ENCODE data around the gene PARVB. TPM values are rescaled to one million over a fixed set of nuclear protein-coding genes. Genes with fewer than 3 reads are reported as not detected.

Gene PARVB
- polyA plus RNA-seq, 4 donors, result 0.45 to 16.5 (median 7.5) TPM

- DNase-seq, result no peak
- no peaks in the 10 kb centered on the region for H3K9me3 ChIP-seq (ENCODE audit: control insufficient read depth in 2 of 2, insufficient read depth in 1 of 2, low read depth in 1 of 2, low read length in 1 of 2)
- no peaks in the 10 kb centered on the region for H3K4me1 ChIP-seq (ENCODE audit: control insufficient read depth in 3 of 3, insufficient read depth in 2 of 3, low read depth in 1 of 3, low read length in 2 of 3)
- H3K27me3 ChIP-seq (ENCODE audit: control insufficient read depth in 3 of 3, insufficient read depth in 3 of 3, low read length in 3 of 3), result no peaks in the 10 kb centered on the region
- H3K4me3 ChIP-seq (ENCODE audit: low read depth in 1 of 3, low read length in 3 of 3), result no peak overlapping the region
- H3K36me3 ChIP-seq (ENCODE audit: control insufficient read depth in 3 of 3, insufficient read depth in 2 of 3, low read depth in 1 of 3, low read length in 3 of 3), result peaks cover 0 to 2% (median 0%) of the 10 kb centered on the region in 3 donors
- WGBS, 3 donors, result 86 to 90% (median 86%) methylated on average over 12 to 14 of the region's 14 CpGs
- no peak for FAIRE-seq
- H3K27ac ChIP-seq (ENCODE audit: low read depth in 1 of 3, low read length in 2 of 3), result no peak overlapping the region
These were observed 131.0 kb downstream of the PARVB start for GRCh38 chr22:44155115-44155514.

- H3K9me3 ChIP-seq (ENCODE audit: control insufficient read depth in 2 of 2, insufficient read depth in 1 of 2, low read depth in 1 of 2, low read length in 1 of 2), result no peaks in the 10 kb centered on the region
- H3K36me3 ChIP-seq (ENCODE audit: control insufficient read depth in 3 of 3, insufficient read depth in 2 of 3, low read depth in 1 of 3, low read length in 3 of 3), result peaks cover 0 to 3% (median 0%) of the 10 kb centered on the region in 3 donors
- WGBS, 3 donors, result 84 to 94% (median 89%) methylated on average over 13 of the region's 13 CpGs
- H3K4me1 ChIP-seq (ENCODE audit: control insufficient read depth in 3 of 3, insufficient read depth in 2 of 3, low read depth in 1 of 3, low read length in 2 of 3), result no peaks in the 10 kb centered on the region
- no peaks in the 10 kb centered on the region for H3K27me3 ChIP-seq (ENCODE audit: control insufficient read depth in 3 of 3, insufficient read depth in 3 of 3, low read length in 3 of 3)
- H3K4me3 ChIP-seq (ENCODE audit: low read depth in 1 of 3, low read length in 3 of 3), result no peak overlapping the region
- FAIRE-seq (no peak), DNase-seq (no peak)
- no peak overlapping the region for H3K27ac ChIP-seq (ENCODE audit: low read depth in 1 of 3, low read length in 2 of 3)
These were observed 134.0 kb downstream of the PARVB start for GRCh38 chr22:44157916-44158618.

GRCh38 chr22:44158816-44159215, 134.7 kb downstream of the PARVB start:
- Histone ChIP-seq H3K4me1 (ENCODE audit: control insufficient read depth in 3 of 3, insufficient read depth in 2 of 3, low read depth in 1 of 3, low read length in 2 of 3) (no peaks in the 10 kb centered on the region), H3K4me3 (ENCODE audit: low read depth in 1 of 3, low read length in 3 of 3) (no peak overlapping the region), H3K36me3 (ENCODE audit: control insufficient read depth in 3 of 3, insufficient read depth in 2 of 3, low read depth in 1 of 3, low read length in 3 of 3) (peaks cover 0 to 5% (median 0%) of the 10 kb centered on the region in 3 donors), H3K27ac (ENCODE audit: low read depth in 1 of 3, low read length in 2 of 3) (no peak overlapping the region), H3K27me3 (ENCODE audit: control insufficient read depth in 3 of 3, insufficient read depth in 3 of 3, low read length in 3 of 3) (no peaks in the 10 kb centered on the region), H3K9me3 (ENCODE audit: control insufficient read depth in 2 of 2, insufficient read depth in 1 of 2, low read depth in 1 of 2, low read length in 1 of 2) (no peaks in the 10 kb centered on the region)
- WGBS, 3 donors, result 75 to 82% (median 80%) methylated on average over 8 of the region's 8 CpGs
- FAIRE-seq, result no peak
- no peak for DNase-seq

GRCh38 chr22:44159221-44159620, 135.1 kb downstream of the PARVB start:
- WGBS, 3 donors, result 86 to 94% (median 92%) methylated on average over 7 of the region's 7 CpGs
- Histone ChIP-seq H3K27me3 (ENCODE audit: control insufficient read depth in 3 of 3, insufficient read depth in 3 of 3, low read length in 3 of 3) (no peaks in the 10 kb centered on the region), H3K4me3 (ENCODE audit: low read depth in 1 of 3, low read length in 3 of 3) (no peak overlapping the region), H3K4me1 (ENCODE audit: control insufficient read depth in 3 of 3, insufficient read depth in 2 of 3, low read depth in 1 of 3, low read length in 2 of 3) (no peaks in the 10 kb centered on the region), H3K27ac (ENCODE audit: low read depth in 1 of 3, low read length in 2 of 3) (no peak overlapping the region), H3K9me3 (ENCODE audit: control insufficient read depth in 2 of 2, insufficient read depth in 1 of 2, low read depth in 1 of 2, low read length in 1 of 2) (no peaks in the 10 kb centered on the region), H3K36me3 (ENCODE audit: control insufficient read depth in 3 of 3, insufficient read depth in 2 of 3, low read depth in 1 of 3, low read length in 3 of 3) (peaks cover 0 to 6% (median 0%) of the 10 kb centered on the region in 3 donors)
- FAIRE-seq (no peak), DNase-seq (no peak)

GRCh38 chr22:44159811-44160210, 135.7 kb downstream of the PARVB start:
- FAIRE-seq (no peak), DNase-seq (no peak)
- no peak overlapping the region for H3K4me3 ChIP-seq (ENCODE audit: low read depth in 1 of 3, low read length in 3 of 3)
- no peaks in the 10 kb centered on the region for H3K27me3 ChIP-seq (ENCODE audit: control insufficient read depth in 3 of 3, insufficient read depth in 3 of 3, low read length in 3 of 3)
- no peak overlapping the region for H3K27ac ChIP-seq (ENCODE audit: low read depth in 1 of 3, low read length in 2 of 3)
- H3K4me1 ChIP-seq (ENCODE audit: control insufficient read depth in 3 of 3, insufficient read depth in 2 of 3, low read depth in 1 of 3, low read length in 2 of 3), result no peaks in the 10 kb centered on the region
- H3K9me3 ChIP-seq (ENCODE audit: control insufficient read depth in 2 of 2, insufficient read depth in 1 of 2, low read depth in 1 of 2, low read length in 1 of 2), result no peaks in the 10 kb centered on the region
- H3K36me3 ChIP-seq (ENCODE audit: control insufficient read depth in 3 of 3, insufficient read depth in 2 of 3, low read depth in 1 of 3, low read length in 3 of 3), result peaks cover 0 to 6% (median 0%) of the 10 kb centered on the region in 3 donors
- WGBS, 3 donors, result 67 to 82% (median 73%) methylated on average over 7 of the region's 7 CpGs

- no peaks in the 10 kb centered on the region for H3K9me3 ChIP-seq (ENCODE audit: control insufficient read depth in 2 of 2, insufficient read depth in 1 of 2, low read depth in 1 of 2, low read length in 1 of 2)
- H3K4me1 ChIP-seq (ENCODE audit: control insufficient read depth in 3 of 3, insufficient read depth in 2 of 3, low read depth in 1 of 3, low read length in 2 of 3), result no peaks in the 10 kb centered on the region
- H3K36me3 ChIP-seq (ENCODE audit: control insufficient read depth in 3 of 3, insufficient read depth in 2 of 3, low read depth in 1 of 3, low read length in 3 of 3), result peaks cover 0 to 6% (median 0%) of the 10 kb centered on the region in 3 donors
- no peak overlapping the region for H3K4me3 ChIP-seq (ENCODE audit: low read depth in 1 of 3, low read length in 3 of 3)
- FAIRE-seq, result no peak
- no peak overlapping the region for H3K27ac ChIP-seq (ENCODE audit: low read depth in 1 of 3, low read length in 2 of 3)
- 58 to 74% (median 74%) methylated on average over 5 of the region's 5 CpGs for WGBS, 3 donors
- DNase-seq, result no peak
- H3K27me3 ChIP-seq (ENCODE audit: control insufficient read depth in 3 of 3, insufficient read depth in 3 of 3, low read length in 3 of 3), result no peaks in the 10 kb centered on the region
These were observed 136.3 kb downstream of the PARVB start for GRCh38 chr22:44160421-44160820.

- FAIRE-seq (no peak), DNase-seq (no peak)
- no peak overlapping the region for H3K27ac ChIP-seq (ENCODE audit: low read depth in 1 of 3, low read length in 2 of 3)
- peaks cover 0 to 6% (median 0%) of the 10 kb centered on the region in 3 donors for H3K36me3 ChIP-seq (ENCODE audit: control insufficient read depth in 3 of 3, insufficient read depth in 2 of 3, low read depth in 1 of 3, low read length in 3 of 3)
- H3K27me3 ChIP-seq (ENCODE audit: control insufficient read depth in 3 of 3, insufficient read depth in 3 of 3, low read length in 3 of 3), result no peaks in the 10 kb centered on the region
- WGBS, 3 donors, result 79 to 90% (median 84%) methylated on average over 11 of the region's 11 CpGs
- no peak overlapping the region for H3K4me3 ChIP-seq (ENCODE audit: low read depth in 1 of 3, low read length in 3 of 3)
- H3K4me1 ChIP-seq (ENCODE audit: control insufficient read depth in 3 of 3, insufficient read depth in 2 of 3, low read depth in 1 of 3, low read length in 2 of 3), result no peaks in the 10 kb centered on the region
- no peaks in the 10 kb centered on the region for H3K9me3 ChIP-seq (ENCODE audit: control insufficient read depth in 2 of 2, insufficient read depth in 1 of 2, low read depth in 1 of 2, low read length in 1 of 2)
These were observed 137.6 kb downstream of the PARVB start for GRCh38 chr22:44161673-44162072.

- no peak overlapping the region for H3K27ac ChIP-seq (ENCODE audit: low read depth in 1 of 3, low read length in 2 of 3)
- 86 to 94% (median 90%) methylated on average over 13 of the region's 13 CpGs for WGBS, 3 donors
- no peaks in the 10 kb centered on the region for H3K4me1 ChIP-seq (ENCODE audit: control insufficient read depth in 3 of 3, insufficient read depth in 2 of 3, low read depth in 1 of 3, low read length in 2 of 3)
- peaks cover 0 to 6% (median 0%) of the 10 kb centered on the region in 3 donors for H3K36me3 ChIP-seq (ENCODE audit: control insufficient read depth in 3 of 3, insufficient read depth in 2 of 3, low read depth in 1 of 3, low read length in 3 of 3)
- FAIRE-seq (no peak), DNase-seq (no peak)
- no peaks in the 10 kb centered on the region for H3K9me3 ChIP-seq (ENCODE audit: control insufficient read depth in 2 of 2, insufficient read depth in 1 of 2, low read depth in 1 of 2, low read length in 1 of 2)
- H3K4me3 ChIP-seq (ENCODE audit: low read depth in 1 of 3, low read length in 3 of 3), result no peak overlapping the region
- H3K27me3 ChIP-seq (ENCODE audit: control insufficient read depth in 3 of 3, insufficient read depth in 3 of 3, low read length in 3 of 3), result no peaks in the 10 kb centered on the region
These were observed 138.9 kb downstream of the PARVB start for GRCh38 chr22:44162960-44163359.

GRCh38 chr22:44163536-44163935, 139.4 kb downstream of the PARVB start:
- Histone ChIP-seq H3K4me1 (ENCODE audit: control insufficient read depth in 3 of 3, insufficient read depth in 2 of 3, low read depth in 1 of 3, low read length in 2 of 3) (no peaks in the 10 kb centered on the region), H3K27me3 (ENCODE audit: control insufficient read depth in 3 of 3, insufficient read depth in 3 of 3, low read length in 3 of 3) (no peaks in the 10 kb centered on the region), H3K4me3 (ENCODE audit: low read depth in 1 of 3, low read length in 3 of 3) (no peak overlapping the region), H3K9me3 (ENCODE audit: control insufficient read depth in 2 of 2, insufficient read depth in 1 of 2, low read depth in 1 of 2, low read length in 1 of 2) (no peaks in the 10 kb centered on the region), H3K27ac (ENCODE audit: low read depth in 1 of 3, low read length in 2 of 3) (no peak overlapping the region), H3K36me3 (ENCODE audit: control insufficient read depth in 3 of 3, insufficient read depth in 2 of 3, low read depth in 1 of 3, low read length in 3 of 3) (peaks cover 0 to 6% (median 0%) of the 10 kb centered on the region in 3 donors)
- DNase-seq, result no peak
- FAIRE-seq, result no peak
- 80 to 89% (median 83%) methylated on average over 17 to 18 of the region's 18 CpGs for WGBS, 3 donors
